ES-I3 (cell line): ENCODE measurements around the gene PPP1R3G.
A peak's percentile ranks its signal among the peaks of the same experiment; 100 is the strongest.

ENCODE experiments used
- H3K36me3 ChIP-seq: 2 replicates; pipeline ENCODE4 v1.6.1; 2013; ENCODE audit warnings: mild to moderate bottlenecking, low read length, control low read depth, moderate library complexity; ENCODE audit not compliant: insufficient read depth
- H3K4me1 ChIP-seq: 2 replicates; pipeline ENCODE4 v1.6.1; 2013; ENCODE audit warnings: mild to moderate bottlenecking, control low read depth, low read length; ENCODE audit not compliant: insufficient read depth
- H3K9ac ChIP-seq: 2 replicates; pipeline ENCODE4 v1.6.1; 2013; ENCODE audit warnings: low read depth, mild to moderate bottlenecking, low read length, moderate library complexity
- H3K9me3 ChIP-seq: 2 replicates; pipeline ENCODE4 v1.6.1; 2013; ENCODE audit warnings: mild to moderate bottlenecking, low read length, moderate library complexity; ENCODE audit not compliant: control insufficient read depth, insufficient read depth

Gene PPP1R3G

DNA sequence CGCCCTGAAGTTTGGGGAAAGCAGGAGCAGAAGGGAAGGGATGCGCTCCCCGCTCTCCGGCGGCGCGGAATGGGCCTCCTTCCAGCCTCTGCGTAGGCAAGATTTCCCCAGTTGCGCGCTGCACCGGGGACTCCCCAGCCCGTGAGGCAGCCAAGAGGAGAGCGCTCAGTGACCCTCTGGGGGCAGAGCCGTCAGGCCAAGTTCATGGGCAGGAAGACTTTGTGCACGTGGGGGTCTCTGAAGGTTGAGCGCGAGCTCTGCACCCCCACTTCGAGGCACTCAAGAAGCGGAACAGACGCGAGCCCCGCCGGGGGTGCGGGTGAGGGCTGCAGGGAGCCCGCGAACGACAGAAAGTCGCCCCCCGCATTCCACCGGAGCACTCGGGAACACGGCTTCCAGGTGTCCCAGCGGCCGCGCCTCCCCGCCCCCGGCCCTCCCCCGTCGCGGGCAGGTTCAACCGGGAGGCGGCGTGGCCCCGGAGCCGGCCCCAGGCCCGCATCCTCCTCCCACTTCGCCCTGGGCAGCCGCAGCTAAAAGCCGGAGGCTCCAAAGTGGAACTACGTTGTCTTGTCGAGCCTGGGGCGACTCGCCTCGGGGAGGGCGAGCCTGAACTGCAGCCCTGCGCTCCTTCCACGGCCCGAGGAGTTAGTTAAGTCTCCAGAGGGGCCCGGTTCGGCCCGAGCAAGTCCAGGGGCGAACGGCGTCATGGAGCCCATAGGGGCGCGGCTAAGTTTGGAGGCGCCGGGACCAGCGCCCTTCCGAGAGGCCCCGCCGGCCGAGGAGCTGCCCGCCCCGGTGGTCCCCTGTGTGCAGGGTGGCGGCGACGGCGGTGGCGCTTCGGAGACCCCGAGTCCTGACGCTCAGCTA is at the start of gene PPP1R3G:
PPP1R3G (plus strand) TSS at position 561 of the 867 bp plus-strand sequence; CDS start at position 706, 145 bp downstream.
- H3K4me1 ChIP-seq, result no peaks in the 10 kb centered on the region; the same call in 1 of the 2 replicates
- no peaks in the 10 kb centered on the region for H3K36me3 ChIP-seq
- peak within 1 kb of the TSS; percentile 79 for H3K9ac ChIP-seq
- no peaks in the 10 kb centered on the region; the same call in 1 of the 2 replicates for H3K9me3 ChIP-seq

DNA sequence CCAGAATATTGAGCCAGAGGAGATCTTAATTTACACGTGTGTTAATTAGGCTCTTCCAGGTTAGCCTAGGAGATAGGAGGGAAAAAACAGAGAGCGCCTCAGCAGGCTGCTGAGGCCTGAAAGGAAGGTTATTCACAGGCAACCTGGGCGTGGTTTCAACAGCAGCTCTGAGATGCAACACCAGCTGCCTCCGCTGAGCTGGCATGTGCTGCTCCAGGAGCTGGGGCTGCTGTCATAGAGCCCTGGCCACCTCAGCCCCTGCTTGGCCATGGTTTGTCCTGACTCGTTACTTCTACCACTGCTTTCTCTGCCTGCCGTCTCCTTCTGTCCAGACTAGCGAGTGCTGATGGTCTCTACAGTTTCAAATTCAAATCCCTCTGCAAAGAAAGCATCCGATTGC is 48.9 kb upstream of the PPP1R3G start:
- Histone ChIP-seq H3K9ac (no peak overlapping the region), H3K36me3 (no peaks in the 10 kb centered on the region), H3K4me1 (peaks cover 10% of the 10 kb centered on the region; the same call in 1 of the 2 replicates), H3K9me3 (no peaks in the 10 kb centered on the region)

- Histone ChIP-seq H3K9ac (no peak overlapping the region), H3K4me1 (no peaks in the 10 kb centered on the region), H3K36me3 (no peaks in the 10 kb centered on the region), H3K9me3 (no peaks in the 10 kb centered on the region)
Measured at GRCh38 chr6:5041955-5042354, 43.2 kb upstream of the PPP1R3G start.

DNA sequence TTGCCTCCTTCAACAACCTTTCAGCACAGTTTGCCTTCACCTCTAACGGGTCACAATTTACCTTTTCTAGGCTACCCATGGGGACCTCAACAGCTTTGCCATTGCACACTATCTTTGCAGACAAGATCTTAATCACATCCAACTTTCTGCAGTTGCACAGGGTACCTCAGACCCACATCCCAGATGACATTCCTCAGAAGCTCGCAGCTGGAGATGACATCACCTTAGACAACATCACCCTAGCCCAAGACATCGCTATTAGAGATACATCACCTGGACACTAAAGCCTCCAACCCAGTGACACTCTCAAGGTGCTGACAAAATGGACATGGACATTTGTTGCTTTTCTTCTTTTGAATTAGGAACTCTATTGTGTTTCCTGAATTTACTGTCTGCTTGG is 42.7 kb upstream of the PPP1R3G start:
- Histone ChIP-seq H3K36me3 (no peaks in the 10 kb centered on the region), H3K4me1 (no peaks in the 10 kb centered on the region), H3K9me3 (no peaks in the 10 kb centered on the region), H3K9ac (no peak overlapping the region)

DNA sequence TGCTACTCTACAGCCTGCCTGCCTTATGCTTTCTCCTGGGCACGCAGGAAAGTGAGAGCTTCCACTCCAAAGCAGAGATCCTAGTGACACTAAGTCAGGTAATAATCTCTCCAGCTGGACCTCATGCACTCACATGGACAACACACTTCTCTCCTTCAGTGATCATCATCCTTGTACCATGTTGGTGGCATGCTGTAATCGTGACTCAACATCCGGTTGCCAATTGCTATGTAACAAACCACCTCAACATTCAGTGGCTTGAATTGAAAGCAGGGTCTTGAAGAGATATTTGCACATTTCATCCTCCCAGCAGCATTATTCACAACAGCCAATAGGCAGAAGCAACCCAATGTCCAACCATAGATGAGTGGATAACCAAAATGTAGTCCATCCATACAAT is 40.3 kb upstream of the PPP1R3G start:
- H3K36me3 ChIP-seq, result no peaks in the 10 kb centered on the region
- no peaks in the 10 kb centered on the region for H3K4me1 ChIP-seq
- H3K9me3 ChIP-seq, result no peaks in the 10 kb centered on the region; the same call in 1 of the 2 replicates
- H3K9ac ChIP-seq, result no peak overlapping the region

GRCh38 chr6:5045416-5045815 is 39.7 kb upstream of the PPP1R3G start:
- H3K36me3 ChIP-seq, result no peaks in the 10 kb centered on the region
- H3K4me1 ChIP-seq, result no peaks in the 10 kb centered on the region
- H3K9ac ChIP-seq, result no peak overlapping the region
- H3K9me3 ChIP-seq, result no peaks in the 10 kb centered on the region; the same call in 1 of the 2 replicates

GRCh38 chr6:5046430-5046829 is 38.7 kb upstream of the PPP1R3G start:
- H3K36me3 ChIP-seq, result no peaks in the 10 kb centered on the region
- no peak overlapping the region for H3K9ac ChIP-seq
- peaks cover 4% of the 10 kb centered on the region for H3K9me3 ChIP-seq
- no peaks in the 10 kb centered on the region for H3K4me1 ChIP-seq

DNA sequence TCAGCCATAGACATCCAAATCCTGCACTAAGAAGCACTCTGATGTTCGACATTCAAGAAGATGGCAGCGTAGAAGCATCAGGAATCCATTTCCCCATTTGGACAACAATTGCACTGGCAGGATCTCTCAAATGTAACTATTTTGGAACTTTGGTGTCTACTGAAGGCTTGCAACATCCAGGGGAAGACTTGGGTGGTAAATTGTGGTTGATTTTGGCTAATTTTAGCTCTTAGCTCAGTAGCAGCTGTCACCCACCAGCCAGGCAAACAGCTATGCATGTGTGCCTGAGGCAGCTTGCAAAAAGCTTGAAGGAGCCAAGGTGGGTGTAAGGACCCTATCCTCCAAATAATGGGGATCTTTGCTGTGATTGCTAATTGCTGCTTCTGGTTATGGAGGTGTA is 35.1 kb upstream of the PPP1R3G start:
- Histone ChIP-seq H3K9ac (no peak overlapping the region), H3K9me3 (peaks cover 12% of the 10 kb centered on the region), H3K4me1 (no peaks in the 10 kb centered on the region), H3K36me3 (no peaks in the 10 kb centered on the region)

GRCh38 chr6:5051394-5051793 is 33.7 kb upstream of the PPP1R3G start:
- Histone ChIP-seq H3K9me3 (peaks cover 15% of the 10 kb centered on the region), H3K4me1 (no peaks in the 10 kb centered on the region), H3K36me3 (no peaks in the 10 kb centered on the region), H3K9ac (no peak overlapping the region)

DNA sequence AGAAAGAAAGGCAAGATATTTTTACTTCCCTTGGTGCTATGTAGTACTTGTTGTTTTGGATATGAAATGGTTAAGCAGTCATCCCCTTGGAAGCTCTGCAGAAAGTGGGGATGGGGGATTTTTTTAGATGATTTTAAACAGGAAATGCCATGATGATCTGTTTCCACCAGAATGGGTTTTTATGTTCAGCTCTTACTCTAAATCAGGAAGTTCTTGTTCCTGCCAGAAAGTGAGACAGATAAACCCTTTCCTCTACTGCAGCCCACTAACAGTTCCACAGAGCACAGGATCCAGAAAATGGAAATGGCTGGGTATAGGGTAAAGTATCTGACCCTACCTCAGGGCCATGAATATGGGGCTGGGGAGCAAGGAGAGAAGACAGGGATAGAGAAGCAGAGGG is 32.1 kb upstream of the PPP1R3G start:
- no peaks in the 10 kb centered on the region for H3K4me1 ChIP-seq
- H3K9ac ChIP-seq, result no peak overlapping the region
- peaks cover 15% of the 10 kb centered on the region for H3K9me3 ChIP-seq
- H3K36me3 ChIP-seq, result no peaks in the 10 kb centered on the region

DNA sequence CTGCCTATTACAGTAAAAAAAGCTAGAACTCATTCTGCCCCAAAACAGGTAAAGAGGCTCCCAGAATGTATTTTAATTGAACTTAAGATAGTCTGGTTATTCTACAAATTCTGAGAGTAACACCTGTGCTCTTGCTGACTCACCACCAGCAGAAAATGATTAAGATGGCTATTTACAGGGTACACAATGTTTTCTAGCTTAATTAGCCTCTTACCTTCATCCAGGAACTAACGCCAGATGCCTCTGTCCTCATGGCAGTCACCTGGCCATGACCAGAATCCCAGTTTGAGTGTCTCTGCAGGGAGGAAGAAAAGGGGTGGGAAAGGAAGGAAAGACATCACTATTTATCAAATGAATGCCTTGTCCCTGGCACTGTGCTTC is 31.3 kb upstream of the PPP1R3G start:
- Histone ChIP-seq H3K4me1 (no peaks in the 10 kb centered on the region), H3K9me3 (peaks cover 15% of the 10 kb centered on the region), H3K36me3 (no peaks in the 10 kb centered on the region), H3K9ac (no peak overlapping the region)

- H3K9me3 ChIP-seq, result peaks cover 15% of the 10 kb centered on the region; the same call in 1 of the 2 replicates
- no peaks in the 10 kb centered on the region for H3K36me3 ChIP-seq
- H3K4me1 ChIP-seq, result no peaks in the 10 kb centered on the region
- H3K9ac ChIP-seq, result no peak overlapping the region
Measured at GRCh38 chr6:5054245-5054873, 30.8 kb upstream of the PPP1R3G start.

DNA sequence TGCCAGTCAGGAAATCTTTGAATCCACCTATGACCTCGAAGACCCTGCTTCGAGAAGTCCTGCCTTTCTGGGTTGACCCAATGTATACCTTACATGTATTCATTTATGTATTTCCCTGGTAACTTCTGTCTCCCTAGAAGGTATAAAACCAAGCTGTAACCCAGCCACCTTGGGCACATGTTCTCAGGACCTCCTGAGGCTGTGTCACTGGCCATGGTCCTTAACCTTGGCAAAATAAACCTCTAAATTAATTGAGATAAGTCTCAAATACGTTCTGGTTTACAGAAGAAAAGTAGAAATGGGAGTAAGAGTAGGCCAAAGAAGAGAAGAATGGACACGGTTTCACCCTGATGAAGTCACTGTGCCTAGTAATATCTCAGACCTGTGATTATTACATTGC is 30.0 kb upstream of the PPP1R3G start:
- H3K9ac ChIP-seq, result no peak overlapping the region
- no peaks in the 10 kb centered on the region for H3K4me1 ChIP-seq
- H3K36me3 ChIP-seq, result no peaks in the 10 kb centered on the region
- H3K9me3 ChIP-seq, result peaks cover 15% of the 10 kb centered on the region; the same call in 1 of the 2 replicates

DNA sequence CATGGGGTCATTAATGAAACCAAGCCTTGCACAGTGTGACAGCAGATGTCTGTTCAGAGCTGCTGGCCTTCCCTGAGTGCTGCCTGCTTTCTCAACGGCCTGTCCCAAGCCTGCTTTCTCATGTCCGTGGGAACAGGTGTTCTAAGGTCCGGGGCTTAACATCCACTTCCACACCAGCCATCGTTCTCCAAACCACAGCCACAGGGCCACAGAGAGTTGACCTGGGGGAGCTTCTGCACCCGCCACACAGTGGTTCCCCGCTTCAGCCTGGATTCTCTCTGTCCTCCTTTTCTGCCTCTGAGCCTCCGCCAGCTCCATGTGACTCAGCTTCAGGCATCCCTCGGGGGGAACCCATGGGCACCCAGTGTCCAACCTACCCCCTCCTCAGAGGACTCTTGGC is 26.9 kb upstream of the PPP1R3G start:
- Histone ChIP-seq H3K9ac (no peak overlapping the region), H3K4me1 (no peaks in the 10 kb centered on the region), H3K36me3 (no peaks in the 10 kb centered on the region), H3K9me3 (0 out of 2 replicates have a peak, but pooled peaks cover 4% of the 10 kb centered on the region)
